Left lung (tissue), 10 donors: Measurements from ENCODE around the gene PGLYRP2. TPM values are rescaled to one million over a fixed set of nuclear protein-coding genes. Genes with fewer than 3 reads are reported as not detected.

Experiments used
- ATAC-seq: fragments of 200-7000 bp; cut with Tn5 transposase; one replicate; pipeline ENCODE4 v1.9.1; 2020; ENCODE audit warnings: moderate library complexity
- DNase-seq, 4 donors: peaks; one replicate each; pipeline ENCODE4 v3.0.0-alpha.2; 2013 to 2020
- H3K27ac ChIP-seq, 2 donors: fragments of 200-600 bp; sonication (generic) in 1 of 2; one replicate each; pipeline versions ENCODE4 v1.5.0 to v1.8.0; 2020 to 2021
- H3K27me3 ChIP-seq, 2 donors: fragments of 200-600 bp; sonication (generic) in 1 of 2; one replicate each; pipeline versions ENCODE4 v1.5.0 to v1.8.0; 2020 to 2021
- H3K36me3 ChIP-seq, 2 donors: fragments of 200-600 bp; sonication (generic) in 1 of 2; one replicate each; pipeline versions ENCODE4 v1.5.0 to v1.8.0; 2020 to 2021
- H3K4me1 ChIP-seq, 2 donors: fragments of 200-600 bp; one replicate each; pipeline ENCODE4 v1.8.0; 2021
- H3K4me3 ChIP-seq, 2 donors: fragments of 200-600 bp; sonication (generic) in 1 of 2; one replicate each; pipeline versions ENCODE4 v1.5.0 to v1.8.0; 2020 to 2021; ENCODE audit warnings: mild to moderate bottlenecking in 1 of 2
- H3K9me3 ChIP-seq, 2 donors: fragments of 200-600 bp; sonication (generic) in 1 of 2; one replicate each; pipeline versions ENCODE4 v1.5.0 to v1.8.0; 2020 to 2021
- intact Hi-C, 2 donors: fragments of 100-400 bp; cut with DNase I; formaldehyde crosslinking; loops; one replicate each; pipeline versions ENCODE4 v1.11.2 to v1.14.2; 2022
- polyA plus RNA-seq, 6 donors: library from polyadenylated mRNA; unstranded; fragments of 120-200 nt; gene quantifications; one replicate each; pipeline ENCODE4 v1.2.1, GENCODE V29; 2013; ENCODE audit not compliant: insufficient read length in 6 of 6
- total RNA-seq, 2 donors: library from RNA; stranded (reverse); fragmentation: NEBNext Ultra II Directional; extraction: Animal tissue kit (Norgen Biotek cat#: 25700); gene quantifications; one replicate each; pipeline ENCODE4 v1.2.1, GENCODE V29; 2021
- TF ChIP-seq, protein P1 (sequence below), 2 donors: fragments of 200-600 bp; sonication (generic) in 1 of 2; IDR thresholded peaks; one replicate each; pipeline versions ENCODE4 v1.5.0 to v1.8.0; 2021; ENCODE audit warnings: antibody characterized with exemption in 2 of 2
- donor health status: DM: no; HTN: yes; CAD: no.
- donor health status: DM: no; HTN: no; CAD: no.

The PGLYRP2 gene
- total and polyA plus RNA-seq, 8 donors, result not detected

DNA sequence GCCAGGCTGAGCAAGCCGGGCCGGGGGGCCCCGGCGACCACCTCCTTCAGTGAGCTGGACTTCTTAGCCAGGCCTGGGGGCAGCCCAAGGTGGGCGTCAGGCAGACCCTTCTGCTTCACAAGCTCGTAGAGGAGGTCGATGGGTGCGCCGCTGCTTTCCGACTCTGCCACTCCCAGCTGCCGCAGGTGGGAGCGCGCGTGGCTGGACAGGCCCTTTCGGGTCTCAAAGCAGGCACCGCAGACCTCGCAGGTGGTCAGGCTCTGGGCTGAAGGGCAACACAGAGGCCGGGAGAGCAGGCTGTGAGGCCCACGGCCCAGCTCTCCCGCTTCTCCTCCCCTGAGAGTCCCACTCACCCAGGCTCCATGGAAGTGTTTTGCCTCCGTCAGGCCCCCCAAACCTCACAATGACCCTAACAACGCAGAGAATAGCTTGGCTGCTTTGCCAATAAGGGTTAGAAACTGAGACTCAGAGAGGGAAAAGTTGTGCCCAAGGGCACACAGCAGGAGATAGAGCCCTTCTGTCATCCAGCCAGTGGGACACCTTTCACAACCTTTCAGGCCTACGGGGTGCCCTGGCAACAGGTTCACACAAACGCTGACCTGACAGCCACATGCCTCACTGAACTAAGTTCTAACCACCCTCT, 49.4 kb downstream of the PGLYRP2 start:
- ATAC-seq (no peak), DNase-seq (no peak)
- Histone ChIP-seq H3K27me3 (no peaks in the 10 kb centered on the region), H3K4me1 (peaks cover 16 to 38% of the 10 kb centered on the region in 2 donors), H3K4me3 (no peak overlapping the region), H3K9me3 (no peaks in the 10 kb centered on the region), H3K36me3 (peaks cover 0 to 46% of the 10 kb centered on the region in 2 donors), H3K27ac (no peak overlapping the region)
- TF ChIP-seq, protein P1, sequence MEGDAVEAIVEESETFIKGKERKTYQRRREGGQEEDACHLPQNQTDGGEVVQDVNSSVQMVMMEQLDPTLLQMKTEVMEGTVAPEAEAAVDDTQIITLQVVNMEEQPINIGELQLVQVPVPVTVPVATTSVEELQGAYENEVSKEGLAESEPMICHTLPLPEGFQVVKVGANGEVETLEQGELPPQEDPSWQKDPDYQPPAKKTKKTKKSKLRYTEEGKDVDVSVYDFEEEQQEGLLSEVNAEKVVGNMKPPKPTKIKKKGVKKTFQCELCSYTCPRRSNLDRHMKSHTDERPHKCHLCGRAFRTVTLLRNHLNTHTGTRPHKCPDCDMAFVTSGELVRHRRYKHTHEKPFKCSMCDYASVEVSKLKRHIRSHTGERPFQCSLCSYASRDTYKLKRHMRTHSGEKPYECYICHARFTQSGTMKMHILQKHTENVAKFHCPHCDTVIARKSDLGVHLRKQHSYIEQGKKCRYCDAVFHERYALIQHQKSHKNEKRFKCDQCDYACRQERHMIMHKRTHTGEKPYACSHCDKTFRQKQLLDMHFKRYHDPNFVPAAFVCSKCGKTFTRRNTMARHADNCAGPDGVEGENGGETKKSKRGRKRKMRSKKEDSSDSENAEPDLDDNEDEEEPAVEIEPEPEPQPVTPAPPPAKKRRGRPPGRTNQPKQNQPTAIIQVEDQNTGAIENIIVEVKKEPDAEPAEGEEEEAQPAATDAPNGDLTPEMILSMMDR (IDR thresholded peaks at IDR 0.05), result no peak
- intact Hi-C loops, result no loop called here

DNA sequence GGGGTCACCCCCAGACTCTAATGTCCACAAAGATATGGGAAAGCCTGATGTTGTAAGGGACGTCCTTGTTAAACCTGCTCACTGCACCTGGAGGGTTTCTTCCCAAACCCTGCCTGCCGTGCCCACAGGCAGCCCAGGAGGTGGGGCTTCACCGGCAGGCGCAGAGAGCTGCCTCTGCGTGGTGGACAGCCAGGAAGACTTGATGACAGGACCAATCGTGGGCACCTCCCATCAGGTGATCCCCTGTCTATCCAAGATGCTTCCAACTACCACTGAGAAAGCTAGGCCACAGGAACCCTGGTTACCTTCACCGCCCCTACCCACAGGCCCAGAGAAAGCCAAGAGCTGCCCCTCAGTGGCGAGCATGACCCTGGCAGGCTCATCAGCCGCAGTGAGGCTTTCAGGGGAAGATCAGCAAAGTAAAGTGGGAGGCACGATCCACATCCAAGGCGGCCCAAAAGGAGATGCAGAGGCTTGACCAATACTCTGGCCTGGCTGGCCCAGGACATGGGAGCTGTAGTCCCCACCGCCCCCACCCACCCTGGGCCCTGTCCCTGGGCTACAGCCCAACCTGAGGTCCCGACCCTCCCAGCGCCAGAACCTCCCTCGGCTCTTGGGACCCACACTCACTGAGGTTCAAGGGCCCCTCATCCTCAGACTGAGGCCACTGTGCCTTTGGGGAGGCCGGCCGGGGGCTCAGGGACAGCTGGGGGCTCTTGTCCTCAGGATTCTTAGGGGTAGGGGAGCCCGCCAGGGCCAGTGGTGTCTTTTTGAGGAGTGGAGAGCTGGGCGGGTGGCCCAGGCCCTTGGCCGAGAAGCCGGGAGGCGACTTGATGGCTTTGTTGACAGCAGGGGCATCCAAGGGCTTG, 50.1 kb downstream of the PGLYRP2 start:
- no peaks in the 10 kb centered on the region for H3K9me3 ChIP-seq
- peaks cover 16 to 38% of the 10 kb centered on the region in 2 donors for H3K4me1 ChIP-seq
- TF ChIP-seq, protein P1 (IDR thresholded peaks at IDR 0.05), result no peak
- H3K4me3 ChIP-seq, result no peak overlapping the region
- no peak overlapping the region for H3K27ac ChIP-seq
- ATAC-seq (no peak), DNase-seq (no peak)
- no peaks in the 10 kb centered on the region for H3K27me3 ChIP-seq
- H3K36me3 ChIP-seq, result peaks cover 0 to 54% of the 10 kb centered on the region in 2 donors
- intact Hi-C loops, result no loop called here

DNA sequence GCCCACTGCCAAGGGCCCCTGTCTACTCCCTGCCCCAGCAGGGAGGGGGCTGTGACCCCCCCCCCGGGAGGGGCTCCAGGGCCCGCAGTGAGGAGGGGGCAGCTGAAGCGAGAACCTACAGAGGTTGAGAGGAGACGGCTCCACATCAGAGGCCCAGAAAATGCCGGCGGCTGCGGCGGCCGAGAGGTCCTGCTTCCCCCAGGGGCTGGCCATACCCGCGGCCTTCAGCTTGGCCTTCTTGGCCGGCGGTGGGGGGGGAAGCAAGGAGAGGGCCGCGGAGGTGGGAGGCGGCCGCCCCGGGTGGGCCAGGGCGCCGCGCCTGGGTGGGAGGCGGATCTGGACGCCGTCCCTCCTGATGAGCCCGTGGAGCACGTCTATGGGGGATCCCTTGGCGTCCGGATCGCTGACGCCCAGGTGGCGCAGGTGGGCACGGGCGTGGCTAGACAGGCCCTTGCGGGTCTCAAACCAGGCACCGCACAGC, 51.3 kb downstream of the PGLYRP2 start:
- Histone ChIP-seq H3K4me1 (peaks cover 12 to 29% of the 10 kb centered on the region in 2 donors), H3K27me3 (no peaks in the 10 kb centered on the region), H3K9me3 (peaks cover 0 to 3% of the 10 kb centered on the region in 2 donors), H3K36me3 (peaks cover 0 to 65% of the 10 kb centered on the region in 2 donors), H3K27ac (no peak overlapping the region), H3K4me3 (no peak overlapping the region)
- intact Hi-C loops, result no loop called here
- TF ChIP-seq, protein P1 (IDR thresholded peaks at IDR 0.05), result no peak
- no peak for ATAC-seq
- DNase-seq, result no peak

DNA sequence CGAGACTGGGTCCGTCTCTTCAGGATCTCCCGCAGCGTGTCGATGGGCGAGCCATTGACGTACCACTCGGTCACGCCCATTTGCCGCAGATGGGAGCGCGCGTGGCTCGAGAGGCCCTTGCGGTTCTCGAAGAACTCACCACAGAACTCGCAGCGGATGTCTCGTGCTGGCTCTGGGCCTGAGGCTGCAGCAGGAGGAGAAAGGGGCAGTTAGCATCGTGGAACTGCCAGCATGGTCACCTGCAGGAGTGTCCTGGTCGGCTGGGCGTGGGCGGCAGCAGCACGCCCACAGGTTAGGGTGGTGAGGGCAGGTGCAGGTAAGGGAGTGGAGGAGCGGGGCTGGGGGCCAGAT, 52.0 kb downstream of the PGLYRP2 start:
- DNase-seq (no peak), ATAC-seq (no peak)
- H3K4me1 ChIP-seq, result peaks cover 12 to 31% of the 10 kb centered on the region in 2 donors
- H3K4me3 ChIP-seq, result no peak overlapping the region
- TF ChIP-seq, protein P1 (IDR thresholded peaks at IDR 0.05), result no peak
- intact Hi-C loops, result no loop called here
- H3K9me3 ChIP-seq, result peaks cover 0 to 3% of the 10 kb centered on the region in 2 donors
- H3K36me3 ChIP-seq, result peaks cover 0 to 72% of the 10 kb centered on the region in 2 donors
- H3K27me3 ChIP-seq, result no peaks in the 10 kb centered on the region
- H3K27ac ChIP-seq, result no peak overlapping the region
